ENCODE measurements around the gene GALNTL6.

DNA sequence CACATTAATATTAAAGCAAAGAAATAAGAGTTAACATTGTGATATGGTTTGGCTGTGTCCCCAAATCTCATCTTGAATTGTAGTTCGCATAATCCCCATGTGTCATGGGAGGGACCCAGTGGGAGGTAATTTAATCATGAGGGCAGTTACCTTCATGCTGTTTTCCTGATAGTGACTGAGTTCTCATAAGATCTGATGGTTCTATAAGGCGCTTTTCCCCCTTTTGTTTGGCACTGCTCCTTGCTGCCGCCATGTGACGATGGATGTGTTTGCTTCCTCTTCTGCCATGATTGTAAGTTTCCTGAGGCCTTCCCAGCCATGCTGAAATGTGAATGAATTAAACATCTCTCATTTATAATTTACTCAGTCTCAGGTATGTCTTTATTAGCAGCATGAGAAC is 1201.6 kb downstream of the GALNTL6 start:
- TF ChIP-seq EZH2 (IDR thresholded peaks at IDR 0.05; ENCODE audit: insufficient read depth, low read length) = no peak
- TF ChIP-seq CTCF (IDR thresholded peaks at IDR 0.05; ENCODE audit: insufficient read depth, low read depth, low read length) = no peak
